GM18517 (cell line): Measurements from ENCODE around the gene DDX54.
"Not testable (repeated sequence)": the region's sequence is repeated elsewhere in the genome, so short reads cannot be mapped to it uniquely, and the experiment has no call there.

Experiments
- ATAC-seq: cut with Tn5 transposase; IDR thresholded peaks from one replicate; pipeline ENCODE4 v1.9.1; 2021; ENCODE audit warnings: mild to moderate bottlenecking, moderate library complexity; ENCODE audit not compliant: unreplicated experiment

Gene DDX54

DNA sequence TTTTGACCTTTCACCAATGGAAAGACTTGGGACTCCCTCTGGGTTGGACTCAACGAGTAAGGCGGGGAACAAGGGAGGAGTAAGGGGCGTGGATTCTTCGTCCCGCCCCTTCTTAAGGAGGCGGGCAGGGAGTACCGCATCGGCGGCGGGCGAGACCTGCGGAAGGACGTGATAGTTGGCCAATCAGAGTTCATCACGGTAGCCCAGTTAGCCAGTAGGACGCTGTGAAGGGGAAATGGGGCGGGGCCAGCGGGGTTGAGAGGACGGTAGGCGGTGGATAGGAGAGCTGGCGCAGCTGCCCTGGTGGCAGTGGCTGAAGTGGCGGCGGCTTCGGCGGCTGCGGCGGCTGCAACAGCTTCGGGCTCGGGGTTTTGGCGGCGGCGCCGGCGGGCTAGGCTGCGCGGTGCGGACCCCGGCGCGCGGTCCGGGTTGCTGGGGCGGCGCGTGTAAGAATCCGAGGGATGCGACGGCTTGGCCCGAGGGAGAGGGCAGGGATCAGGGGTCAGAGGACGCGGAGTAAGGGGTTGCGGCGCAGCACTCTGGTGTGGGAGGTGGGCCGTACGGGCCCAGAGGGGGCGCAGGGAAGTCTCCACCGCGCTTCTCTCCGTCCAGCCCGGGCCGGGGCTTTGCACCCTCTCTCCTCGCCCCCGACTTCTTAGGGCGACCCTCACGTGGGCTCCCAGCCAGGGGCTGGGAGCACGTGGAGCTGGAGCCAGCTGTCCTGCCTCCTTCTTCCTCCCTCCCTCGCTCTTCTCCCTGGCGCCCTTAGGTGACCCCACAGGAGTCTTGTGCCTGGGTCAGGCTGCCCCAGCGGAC lies 36.1 kb upstream of the DDX54 start, which contains the start of gene TPCN1:
Gene TPCN1, plus strand, starts transcription at position 284 of the 816 bp plus-strand sequence. CDS start 5,389 bp downstream, outside the sequence.
- peak; percentile 93 for ATAC-seq

- no peak for ATAC-seq
These were observed 35.4 kb upstream of the DDX54 start for GRCh38 chr12:113220593-113221180.

DNA sequence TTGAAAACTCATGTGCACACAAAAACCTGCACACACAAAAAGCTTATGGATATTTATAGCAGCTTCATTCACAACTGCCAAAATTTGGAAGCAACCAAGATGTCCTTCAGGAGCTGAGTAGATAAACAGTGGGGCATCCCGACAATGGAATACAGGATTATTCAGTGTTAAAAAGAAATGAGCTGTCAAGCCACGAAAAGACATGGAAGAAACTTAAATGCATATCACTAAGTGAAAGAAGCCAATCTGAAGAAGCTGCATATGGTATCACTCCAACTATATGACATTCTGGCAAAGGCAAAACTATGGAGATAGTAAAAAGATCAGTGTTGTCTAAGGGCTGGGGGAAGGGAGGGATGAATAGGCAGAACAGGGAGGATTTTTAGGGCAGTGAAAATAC lies 30.7 kb upstream of the DDX54 start:
- ATAC-seq: no peak

DNA sequence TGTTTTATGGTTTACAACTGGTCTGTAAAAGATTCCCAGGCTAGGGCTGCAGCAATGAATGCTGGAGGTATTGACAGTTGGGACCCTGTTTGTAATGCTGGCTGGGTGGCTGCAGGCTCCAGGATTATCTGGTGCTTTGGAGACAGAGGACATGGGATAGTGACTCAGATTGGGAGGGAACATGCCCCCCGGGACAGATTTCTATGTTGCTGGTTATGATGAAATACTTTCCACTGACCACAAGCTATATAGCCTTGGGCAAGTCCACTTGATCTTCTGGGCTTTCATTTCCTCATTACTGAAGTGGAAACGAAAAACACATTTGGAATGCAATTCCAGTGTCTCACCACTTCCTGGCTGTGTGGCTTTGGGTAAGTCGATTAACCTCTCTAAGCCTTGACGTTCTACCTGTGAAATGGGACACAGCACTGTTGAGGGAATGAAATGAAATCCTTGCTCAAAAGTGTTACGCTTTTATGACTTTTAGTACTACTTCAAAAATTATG lies 29.7 kb upstream of the DDX54 start:
- ATAC-seq: no peak

DNA sequence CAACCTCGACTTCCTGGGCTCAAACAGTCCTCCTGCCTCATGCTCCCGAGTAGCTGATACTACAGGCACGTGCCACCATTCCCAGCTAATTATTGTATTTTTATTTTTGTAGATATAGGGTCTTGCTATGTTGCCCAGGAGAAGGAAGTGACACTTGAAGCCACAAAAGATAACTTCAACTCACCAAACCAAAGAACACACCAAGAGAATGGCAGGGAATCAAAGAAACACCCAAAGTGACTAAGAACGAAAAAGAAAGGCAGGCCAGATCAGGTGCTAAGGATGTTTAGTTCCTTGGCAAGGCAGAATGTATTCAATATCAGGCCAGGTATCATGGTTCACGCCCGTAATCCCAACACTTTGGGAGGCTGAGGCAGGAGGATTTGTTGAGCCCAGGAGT lies 25.9 kb upstream of the DDX54 start:
- ATAC-seq: no peak

- peak; percentile 79 for ATAC-seq
These were observed 23.0 kb upstream of the DDX54 start for GRCh38 chr12:113208041-113208934.

GRCh38 chr12:113207613-113208040 lies 22.3 kb upstream of the DDX54 start:
- ATAC-seq: no peak

- ATAC-seq: not testable (repeated sequence)
These were observed 21.5 kb upstream of the DDX54 start for GRCh38 chr12:113206802-113207201.

- ATAC-seq: no peak
These were observed 19.5 kb upstream of the DDX54 start for GRCh38 chr12:113204804-113205203.

GRCh38 chr12:113203852-113204760 lies 18.8 kb upstream of the DDX54 start:
- no peak for ATAC-seq

DNA sequence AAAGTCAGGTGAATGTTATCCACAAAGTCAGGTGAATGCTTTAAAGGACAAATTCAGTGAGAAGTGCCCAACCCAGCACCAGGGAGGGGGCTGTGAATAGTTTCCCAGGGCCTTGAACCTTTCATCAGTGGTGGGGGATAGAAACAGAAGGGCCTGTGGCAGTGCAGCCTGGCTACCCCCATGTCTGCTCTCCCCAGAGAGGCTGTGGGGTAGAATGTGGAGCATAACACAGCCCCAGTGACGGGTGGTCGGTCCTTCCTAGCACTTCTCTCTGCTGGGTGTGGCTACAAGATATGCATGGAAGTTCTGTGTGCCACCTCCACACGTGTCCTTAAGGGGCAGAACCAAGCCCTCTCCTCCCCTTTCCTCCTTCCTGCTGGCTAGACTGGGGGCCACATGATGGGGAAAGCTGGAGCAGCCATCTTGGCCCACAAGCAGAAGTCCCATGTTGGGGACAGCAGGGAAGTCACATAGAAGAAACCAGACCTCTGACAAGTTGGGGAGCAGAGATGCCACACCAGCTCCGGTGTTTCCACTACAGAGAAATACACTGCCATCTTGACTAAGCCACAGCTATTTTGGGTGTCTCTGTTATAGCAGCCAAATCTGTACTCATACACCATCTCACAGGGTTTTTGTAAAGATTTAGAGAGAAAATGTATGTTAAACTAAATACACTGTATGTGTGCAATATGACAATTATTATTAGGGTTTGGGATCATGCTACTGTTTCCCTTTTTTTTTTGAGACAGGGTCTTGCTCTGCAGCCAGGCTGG lies 17.2 kb upstream of the DDX54 start:
- ATAC-seq: no peak

- no peak for ATAC-seq
These were observed 16.2 kb upstream of the DDX54 start for GRCh38 chr12:113201187-113202177.

GRCh38 chr12:113200021-113200797 lies 14.9 kb upstream of the DDX54 start:
- ATAC-seq: no peak

DNA sequence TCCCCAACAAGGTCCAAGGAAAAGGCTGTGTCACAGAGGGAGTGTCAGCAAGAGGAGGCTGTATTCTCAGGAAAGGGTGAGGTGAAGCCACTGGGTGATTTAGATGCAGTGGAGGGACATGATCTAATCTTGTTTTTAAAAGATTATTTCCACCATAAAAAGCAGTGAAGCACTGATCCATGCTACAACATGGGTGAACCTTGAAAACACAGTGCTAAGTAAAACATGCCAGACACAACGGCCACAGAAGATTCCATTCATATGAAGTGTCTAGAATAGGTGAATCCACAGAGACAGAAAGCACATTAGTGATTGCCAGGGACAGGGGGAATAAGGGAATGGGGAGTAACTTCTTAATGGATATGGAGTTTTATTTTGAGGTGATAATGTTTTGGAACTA lies 13.0 kb upstream of the DDX54 start:
- ATAC-seq: no peak

- no peak for ATAC-seq
These were observed 12.3 kb upstream of the DDX54 start for GRCh38 chr12:113197518-113198077.

DNA sequence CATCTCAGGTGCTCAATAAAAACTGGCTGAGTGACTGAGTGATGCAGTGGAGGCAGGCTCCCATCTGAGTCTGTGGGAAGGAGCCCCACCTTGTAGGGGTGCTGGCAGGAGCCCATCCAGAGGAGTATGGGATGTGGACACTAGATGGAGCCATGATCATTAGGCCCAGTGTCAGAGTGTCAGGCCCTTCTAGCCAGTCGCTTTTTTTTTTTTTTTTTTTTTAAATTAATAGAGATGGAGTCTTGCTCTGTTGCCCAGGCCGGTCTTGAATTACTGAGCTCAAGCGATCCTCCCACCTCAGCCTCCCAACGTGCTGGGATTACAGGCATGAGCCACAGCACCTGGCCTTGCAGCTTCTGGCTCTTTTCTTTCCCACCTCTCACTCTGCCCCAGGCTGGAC lies 11.7 kb upstream of the DDX54 start:
- ATAC-seq: no peak

GRCh38 chr12:113196582-113196981 lies 11.3 kb upstream of the DDX54 start:
- ATAC-seq: no peak
